ENCODE results near the gene ERAL1.
"Not testable (repeated sequence)": the region's sequence is repeated elsewhere in the genome, so short reads cannot be mapped to it uniquely, and the experiment has no call there.

Gene ERAL1

DNA sequence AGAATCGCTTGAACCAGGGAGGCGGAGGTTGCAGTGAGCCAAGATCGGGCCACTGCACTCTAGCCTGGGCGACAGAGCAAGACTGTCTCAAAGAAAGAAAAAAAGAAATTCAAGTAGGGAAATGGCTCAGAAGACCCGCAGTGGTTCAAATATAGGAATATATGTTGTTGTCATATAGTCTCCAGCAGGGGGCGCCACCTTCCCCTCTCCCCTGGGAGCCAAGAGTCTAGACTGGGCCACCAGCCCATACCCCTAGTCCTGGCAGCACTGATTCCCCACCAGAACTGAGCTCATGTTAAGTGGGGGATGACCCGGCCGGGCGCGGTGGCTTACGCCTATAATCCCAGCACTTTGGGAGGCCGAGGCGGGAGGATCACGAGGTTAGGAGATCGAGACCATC lies 6.1 kb upstream of the ERAL1 start:
- not testable (repeated sequence) for H3K9me3 ChIP-seq (ENCODE audit: severe bottlenecking); H3K36me3 ChIP-seq (ENCODE audit: low read depth); DNase-seq (ENCODE audit: low spot score); H3K4me3 ChIP-seq (ENCODE audit: severe bottlenecking); ATAC-seq (ENCODE audit: low read depth); H3K27me3 ChIP-seq (ENCODE audit: insufficient read depth, poor library complexity, severe bottlenecking); H3K4me1 ChIP-seq (ENCODE audit: insufficient read depth, poor library complexity, severe bottlenecking); H3K27ac ChIP-seq (ENCODE audit: poor library complexity, severe bottlenecking)
- peak; percentile 34 for TF ChIP-seq CTCF (IDR thresholded peaks at IDR 0.05; ENCODE audit: poor library complexity, severe bottlenecking)

DNA sequence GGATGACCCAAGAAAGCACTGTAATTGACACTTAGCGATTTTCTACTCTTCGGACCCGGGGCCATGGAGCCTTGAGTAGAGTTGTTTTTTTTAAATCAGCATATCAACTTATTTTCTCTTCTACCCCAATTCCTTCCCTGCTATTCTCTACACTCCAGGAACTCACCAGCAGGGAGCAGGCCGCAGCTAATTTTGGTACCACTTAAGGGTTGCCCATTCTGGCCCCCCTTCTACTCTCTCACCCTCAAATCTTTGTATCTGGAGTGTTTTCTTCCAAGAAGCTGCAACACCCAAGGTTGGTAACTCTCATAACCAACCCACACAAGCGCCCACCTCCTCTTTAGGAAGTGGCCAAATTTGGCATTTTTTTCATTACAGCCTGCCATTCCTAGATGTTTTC lies 5.5 kb upstream of the ERAL1 start:
- Histone ChIP-seq H3K36me3 (ENCODE audit: low read depth) (no peaks in the 10 kb centered on the region), H3K27me3 (ENCODE audit: insufficient read depth, poor library complexity, severe bottlenecking) (no peaks in the 10 kb centered on the region), H3K4me3 (ENCODE audit: severe bottlenecking) (no peak overlapping the region), H3K9me3 (ENCODE audit: severe bottlenecking) (no peaks in the 10 kb centered on the region), H3K27ac (ENCODE audit: poor library complexity, severe bottlenecking) (no peak overlapping the region), H3K4me1 (ENCODE audit: insufficient read depth, poor library complexity, severe bottlenecking) (peaks cover 3% of the 10 kb centered on the region)
- no peak for DNase-seq (ENCODE audit: low spot score)
- TF ChIP-seq CTCF (IDR thresholded peaks at IDR 0.05; ENCODE audit: poor library complexity, severe bottlenecking) = no peak
- peak; percentile 50; the same call in 1 of the 3 replicates for ATAC-seq (ENCODE audit: low read depth)

- H3K9me3 ChIP-seq (ENCODE audit: severe bottlenecking) = no peaks in the 10 kb centered on the region
- H3K36me3 ChIP-seq (ENCODE audit: low read depth) = peaks cover 25% of the 10 kb centered on the region
- no peak for TF ChIP-seq CTCF (IDR thresholded peaks at IDR 0.05; ENCODE audit: poor library complexity, severe bottlenecking)
- no peak overlapping the region for H3K27ac ChIP-seq (ENCODE audit: poor library complexity, severe bottlenecking)
- ATAC-seq (ENCODE audit: low read depth) (no peak), DNase-seq (ENCODE audit: low spot score) (no peak)
- H3K27me3 ChIP-seq (ENCODE audit: insufficient read depth, poor library complexity, severe bottlenecking) = no peaks in the 10 kb centered on the region
- no peak overlapping the region for H3K4me3 ChIP-seq (ENCODE audit: severe bottlenecking)
- peaks cover 3% of the 10 kb centered on the region for H3K4me1 ChIP-seq (ENCODE audit: insufficient read depth, poor library complexity, severe bottlenecking)
Observed at GRCh38 chr17:28853295-28853694, 1.5 kb upstream of the ERAL1 start.

DNA sequence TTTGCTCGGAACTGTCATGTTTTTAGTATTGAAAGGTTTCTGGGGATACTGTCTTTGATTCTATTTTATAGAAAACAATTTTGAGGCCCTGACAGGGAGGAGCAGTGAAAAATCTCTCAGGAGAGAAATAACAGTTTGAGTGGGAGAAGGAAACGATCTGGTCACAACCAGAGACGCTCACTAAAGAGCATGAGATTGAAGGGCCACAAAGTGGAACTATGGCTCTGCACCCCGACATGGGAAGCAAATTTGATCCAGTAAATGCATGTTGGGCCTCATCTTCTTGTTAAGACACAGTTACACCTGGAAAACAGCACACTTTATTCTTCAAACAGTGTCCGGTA lies 492 bp downstream of the ERAL1 start:
- peaks cover 37% of the 10 kb centered on the region for H3K36me3 ChIP-seq (ENCODE audit: low read depth)
- ATAC-seq (ENCODE audit: low read depth) (no peak), DNase-seq (ENCODE audit: low spot score) (no peak)
- H3K9me3 ChIP-seq (ENCODE audit: severe bottlenecking) = no peaks in the 10 kb centered on the region
- peaks cover 3% of the 10 kb centered on the region for H3K4me1 ChIP-seq (ENCODE audit: insufficient read depth, poor library complexity, severe bottlenecking)
- H3K27ac ChIP-seq (ENCODE audit: poor library complexity, severe bottlenecking) = peak overlapping the region; percentile 21
- no peaks in the 10 kb centered on the region for H3K27me3 ChIP-seq (ENCODE audit: insufficient read depth, poor library complexity, severe bottlenecking)
- peak overlapping the region; percentile 54 for H3K4me3 ChIP-seq (ENCODE audit: severe bottlenecking)
- TF ChIP-seq CTCF (IDR thresholded peaks at IDR 0.05; ENCODE audit: poor library complexity, severe bottlenecking) = no peak

- DNase-seq (ENCODE audit: low spot score) = no peak
- Histone ChIP-seq H3K4me1 (ENCODE audit: insufficient read depth, poor library complexity, severe bottlenecking) (peaks cover 3% of the 10 kb centered on the region), H3K9me3 (ENCODE audit: severe bottlenecking) (no peaks in the 10 kb centered on the region), H3K36me3 (ENCODE audit: low read depth) (peaks cover 43% of the 10 kb centered on the region), H3K4me3 (ENCODE audit: severe bottlenecking) (peak overlapping the region; percentile 54), H3K27me3 (ENCODE audit: insufficient read depth, poor library complexity, severe bottlenecking) (no peaks in the 10 kb centered on the region), H3K27ac (ENCODE audit: poor library complexity, severe bottlenecking) (no peak overlapping the region)
- ATAC-seq (ENCODE audit: low read depth) = no peak
- no peak for TF ChIP-seq CTCF (IDR thresholded peaks at IDR 0.05; ENCODE audit: poor library complexity, severe bottlenecking)
Observed at GRCh38 chr17:28856028-28856574, 1.3 kb downstream of the ERAL1 start.
